Stimulated activated CD4-positive, alpha-beta T cell treated with anti-CD3 and anti-CD28 coated beads, TNF-alpha, amount 100 ng/mL, for 1 hour (primary cell): ENCODE data around the gene LINC00632.
"Not testable (repeated sequence)": the region's sequence is repeated elsewhere in the genome, so short reads cannot be mapped to it uniquely, and the experiment has no call there.

Source experiments
- DNase-seq, 3 donors: peaks; one replicate each; pipeline ENCODE4 v3.0.0-alpha.2; 2020; ENCODE audit warnings: low read depth in 3 of 3, low spot score in 1 of 3

LINC00632 gene

GRCh38 chrX:140709421-140709846, at the start of gene LINC00632:
Gene LINC00632, plus strand, starts transcription at chrX:140709759.
- no peak for DNase-seq

GRCh38 chrX:140661643-140662042, 47.9 kb upstream of the LINC00632 start:
- DNase-seq = no peak

- DNase-seq = no peak
Measured at GRCh38 chrX:140664939-140665338, 44.6 kb upstream of the LINC00632 start.

- no peak for DNase-seq
Measured at GRCh38 chrX:140672840-140673731, 36.5 kb upstream of the LINC00632 start.

- no peak for DNase-seq
Measured at GRCh38 chrX:140687706-140688105, 21.9 kb upstream of the LINC00632 start.

GRCh38 chrX:140691596-140691995, 18.0 kb upstream of the LINC00632 start:
- DNase-seq = not testable (repeated sequence)

GRCh38 chrX:140697618-140698017, 11.9 kb upstream of the LINC00632 start:
- DNase-seq = no peak

GRCh38 chrX:140701480-140701879, 8.1 kb upstream of the LINC00632 start:
- DNase-seq = no peak

- DNase-seq = no peak
Measured at GRCh38 chrX:140710710-140711109, 1.2 kb downstream of the LINC00632 start.

GRCh38 chrX:140711894-140712293, 2.3 kb downstream of the LINC00632 start:
- no peak for DNase-seq

- DNase-seq = no peak
Measured at GRCh38 chrX:140712413-140713173, 3.0 kb downstream of the LINC00632 start.

GRCh38 chrX:140713174-140713539, 3.6 kb downstream of the LINC00632 start:
- no peak for DNase-seq

- DNase-seq = no peak
Measured at GRCh38 chrX:140715787-140716186, 6.2 kb downstream of the LINC00632 start.

- DNase-seq = no peak
Measured at GRCh38 chrX:140723121-140723715, 13.7 kb downstream of the LINC00632 start.

- DNase-seq = no peak
Measured at GRCh38 chrX:140724309-140724708, 14.8 kb downstream of the LINC00632 start.

GRCh38 chrX:140724736-140725135, 15.2 kb downstream of the LINC00632 start:
- no peak for DNase-seq

- no peak for DNase-seq
Measured at GRCh38 chrX:140725500-140725899, 15.9 kb downstream of the LINC00632 start.

GRCh38 chrX:140733766-140734342, 24.3 kb downstream of the LINC00632 start:
- no peak for DNase-seq

GRCh38 chrX:140744085-140744484, 34.5 kb downstream of the LINC00632 start:
- DNase-seq = no peak

- no peak for DNase-seq
Measured at GRCh38 chrX:140756941-140757340, 47.4 kb downstream of the LINC00632 start.

GRCh38 chrX:140762061-140762460, 52.5 kb downstream of the LINC00632 start:
- no peak for DNase-seq
